Hematopoietic multipotent progenitor cell treated with erythropoietin and hydrocortisone succinate and interleukin-3 and kit ligand, for 6 days (in vitro differentiated cells): ENCODE measurements around the gene MRPL23.

ENCODE experiments used
- DNase-seq: peaks from one replicate; pipeline ENCODE4 v3.0.0-alpha.2; 2015

The MRPL23 gene

GRCh38 chr11:1921574-1922141 lies 25.5 kb upstream of the MRPL23 start:
- no peak for DNase-seq

- DNase-seq = no peak
These were observed 24.6 kb upstream of the MRPL23 start for GRCh38 chr11:1922481-1923081.

- no peak for DNase-seq
These were observed 23.8 kb upstream of the MRPL23 start for GRCh38 chr11:1923201-1923956.

- DNase-seq = no peak
These were observed 23.0 kb upstream of the MRPL23 start for GRCh38 chr11:1924181-1924580.

- no peak for DNase-seq
These were observed 22.3 kb upstream of the MRPL23 start for GRCh38 chr11:1924646-1925372.

GRCh38 chr11:1925373-1926155 lies 21.6 kb upstream of the MRPL23 start:
- no peak for DNase-seq

GRCh38 chr11:1926156-1927025 lies 20.7 kb upstream of the MRPL23 start:
- DNase-seq = peak; percentile 39

GRCh38 chr11:1927026-1927847 lies 19.9 kb upstream of the MRPL23 start:
- DNase-seq = no peak

GRCh38 chr11:1927848-1928469 lies 19.2 kb upstream of the MRPL23 start:
- no peak for DNase-seq

- no peak for DNase-seq
These were observed 18.7 kb upstream of the MRPL23 start for GRCh38 chr11:1928470-1928890.

- DNase-seq = no peak
These were observed 18.1 kb upstream of the MRPL23 start for GRCh38 chr11:1928891-1929541.

- DNase-seq = no peak
These were observed 17.3 kb upstream of the MRPL23 start for GRCh38 chr11:1929621-1930461.

- peak; percentile 51 for DNase-seq
These were observed 16.7 kb upstream of the MRPL23 start for GRCh38 chr11:1930462-1930830.

GRCh38 chr11:1931341-1932104 lies 15.6 kb upstream of the MRPL23 start:
- peak; percentile 56 for DNase-seq

- DNase-seq = peak; percentile 71
These were observed 15.0 kb upstream of the MRPL23 start for GRCh38 chr11:1932105-1932480.

GRCh38 chr11:1932681-1933080 lies 14.5 kb upstream of the MRPL23 start:
- no peak for DNase-seq

GRCh38 chr11:1933416-1934334 lies 13.5 kb upstream of the MRPL23 start:
- DNase-seq = no peak
